HepG2 (cell line): ENCODE data around the gene TMEM131L. TPM values are rescaled to one million over a fixed set of nuclear protein-coding genes. Genes with fewer than 3 reads are reported as not detected.
A peak's percentile ranks its signal among the peaks of the same experiment; 100 is the strongest.

Source experiments
- BHLHE40 ChIP-seq: IDR thresholded peaks from 2 replicates; pipeline ENCODE4 v1.6.1; 2011; ENCODE audit warnings: low read length, improper control_type of control experiment
- HNF1B ChIP-seq: sonication (generic); formaldehyde crosslinking; IDR thresholded peaks from 2 replicates; pipeline ENCODE4 v1.5.1; 2020; ENCODE audit warnings: mild to moderate bottlenecking, moderate library complexity, missing genetic modification reagents
- JUN ChIP-seq: sonication (generic); formaldehyde crosslinking; IDR thresholded peaks from 2 replicates; pipeline ENCODE4 v1.4.0; 2020; ENCODE audit warnings: mild to moderate bottlenecking, missing genetic modification reagents
- KLF6 ChIP-seq: IDR thresholded peaks from 2 replicates; pipeline ENCODE4 v1.8.0; 2016; ENCODE audit warnings: missing biosample characterization, missing genetic modification reagents
- KLF9 ChIP-seq: IDR thresholded peaks from 2 replicates; pipeline ENCODE4 v1.6.1; 2016; ENCODE audit warnings: low read depth
- MBD4 ChIP-seq: IDR thresholded peaks from 2 replicates; pipeline ENCODE4 v1.6.1; 2012; ENCODE audit warnings: low read length, inconsistent platforms, borderline replicate concordance
- NFYB ChIP-seq: sonication (generic); formaldehyde crosslinking; IDR thresholded peaks from 2 replicates; pipeline ENCODE4 v1.4.0; 2020; ENCODE audit warnings: missing genetic modification reagents
- ONECUT2 ChIP-seq: sonication (generic); formaldehyde crosslinking; IDR thresholded peaks from 2 replicates; pipeline ENCODE4 v1.4.0; 2020; ENCODE audit warnings: missing genetic modification reagents
- PAWR ChIP-seq: sonication (generic); formaldehyde crosslinking; IDR thresholded peaks from 2 replicates; pipeline ENCODE4 v1.4.0; 2020; ENCODE audit warnings: missing genetic modification reagents, mild to moderate bottlenecking, borderline replicate concordance
- SRSF4 ChIP-seq: fragments of 200-400 bp; formaldehyde crosslinking; IDR thresholded peaks from one replicate; pipeline ENCODE4 v1.6.1; 2018; ENCODE audit warnings: mild to moderate bottlenecking, low read depth, low read length, moderate library complexity; ENCODE audit not compliant: poor library complexity, severe bottlenecking
- XRCC5 ChIP-seq: fragments of 200-400 bp; formaldehyde crosslinking; optimal IDR thresholded peaks from 2 replicates; pipeline ENCODE3; 2017; ENCODE audit warnings: mild to moderate bottlenecking, low read length
- ZBTB21 ChIP-seq: sonication (generic); formaldehyde crosslinking; IDR thresholded peaks from 2 replicates; pipeline ENCODE4 v1.4.0; 2020; ENCODE audit warnings: missing genetic modification reagents
- ZBTB42 ChIP-seq: sonication (generic); formaldehyde crosslinking; IDR thresholded peaks from 2 replicates; pipeline ENCODE4 v1.5.0; 2020; ENCODE audit warnings: mild to moderate bottlenecking, missing genetic modification reagents
- ZFP36 ChIP-seq: fragments of 150-350 bp; IDR thresholded peaks from 2 replicates; pipeline ENCODE4 v1.6.1; 2018; ENCODE audit warnings: borderline replicate concordance, low read length, low read depth; ENCODE audit not compliant: partially characterized antibody
- ZIK1 ChIP-seq: sonication (generic); formaldehyde crosslinking; IDR thresholded peaks from 2 replicates; pipeline ENCODE4 v1.5.0; 2020; ENCODE audit warnings: mild to moderate bottlenecking, low read depth, missing genetic modification reagents, borderline replicate concordance
- ZNF121 ChIP-seq: sonication (generic); formaldehyde crosslinking; IDR thresholded peaks from 2 replicates; pipeline ENCODE4 v1.5.0; 2020; ENCODE audit warnings: mild to moderate bottlenecking, missing genetic modification reagents
- ZNF205 ChIP-seq: IDR thresholded peaks from 2 replicates; pipeline ENCODE4 v1.6.1; 2018; ENCODE audit warnings: missing biosample characterization, missing genetic modification reagents
- ZNF414 ChIP-seq: sonication (generic); formaldehyde crosslinking; IDR thresholded peaks from 2 replicates; pipeline ENCODE4 v1.5.0; 2020; ENCODE audit warnings: missing genetic modification reagents
- ZNF644 ChIP-seq: IDR thresholded peaks from 2 replicates; pipeline ENCODE4 v1.6.1; 2016; ENCODE audit warnings: low read depth
- ZNF737 ChIP-seq: sonication (generic); formaldehyde crosslinking; IDR thresholded peaks from 2 replicates; pipeline ENCODE4 v1.5.0; 2020; ENCODE audit warnings: missing genetic modification reagents, mild to moderate bottlenecking, borderline replicate concordance
- polyA plus RNA-seq, 8 experiments: library from polyadenylated mRNA; depleted of rRNA in 3 of 8; stranded (reverse) in 7 of 8; unstranded in 1 of 8; fragments of >200 nt; fragmentation: Illumina TruSeq in 4 of 8; extraction: Trizol in 4 of 8; gene quantifications; 2 replicates each; pipeline versions ENCODE4 v1.2.1 to v1.2.3, GENCODE V29; 2011 to 2016; ENCODE audit warnings: low read depth in 4 of 8, missing spikeins in 1 of 8, mixed read lengths in 1 of 8; ENCODE audit not compliant: insufficient read depth in 1 of 8
- total RNA-seq, 5 experiments: library from RNA; depleted of rRNA; stranded (reverse); fragments of >200 nt; fragmentation: Illumina TruSeq; extraction: Trizol; gene quantifications; 2 replicates each; pipeline ENCODE4 v1.2.3, GENCODE V29; 2016; ENCODE audit warnings: low read depth in 1 of 5
- TF ChIP-seq, protein P1 (sequence below): sonication (generic); formaldehyde crosslinking; IDR thresholded peaks from 2 replicates; pipeline ENCODE4 v1.4.0; 2020; ENCODE audit warnings: mild to moderate bottlenecking, missing genetic modification reagents
- TF ChIP-seq, protein P2 (sequence below): IDR thresholded peaks from 2 replicates; pipeline ENCODE4 v1.6.1; 2016; ENCODE audit warnings: missing genetic modification reagents, missing compliant biosample characterization
- TF ChIP-seq, protein P3 (sequence below): conservative IDR thresholded peaks from 2 replicates; pipeline ENCODE4 v1.6.1; 2018; ENCODE audit warnings: missing genetic modification reagents

Gene TMEM131L
- total and polyA plus RNA-seq, 2 of the 13 experiments (the other 11 are each of a cell fraction or from before 2014, with no cell fraction given): 2.2 to 4.5 TPM

GRCh38 chr4:153564630-153565525, 98.7 kb downstream of the TMEM131L start (continued):
- peak; percentile 18 for TF ChIP-seq XRCC5
- peak; percentile 71 for TF ChIP-seq ZNF644 (CRISPR knock-in tag)
- TF ChIP-seq ZBTB42 (CRISPR knock-in tag): no peak
- TF ChIP-seq ONECUT2 (CRISPR knock-in tag): no peak
- peak; percentile 42; the same call in 1 of the 2 replicates for TF ChIP-seq ZNF205
- TF ChIP-seq ZFP36: no peak
- no peak for TF ChIP-seq ZNF121 (CRISPR knock-in tag)
- TF ChIP-seq ZIK1 (CRISPR knock-in tag): no peak
- TF ChIP-seq SRSF4: no peak
- 0 out of 2 replicates have a peak, but pooled peaks have one; percentile 67 for TF ChIP-seq ZNF414
- TF ChIP-seq, protein P1, sequence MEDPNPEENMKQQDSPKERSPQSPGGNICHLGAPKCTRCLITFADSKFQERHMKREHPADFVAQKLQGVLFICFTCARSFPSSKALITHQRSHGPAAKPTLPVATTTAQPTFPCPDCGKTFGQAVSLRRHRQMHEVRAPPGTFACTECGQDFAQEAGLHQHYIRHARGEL (CRISPR knock-in tag): no peak
- TF ChIP-seq NFYB (CRISPR knock-in tag): 0 out of 2 replicates have a peak, but pooled peaks have one; percentile 19
- TF ChIP-seq KLF9: 0 out of 2 replicates have a peak, but pooled peaks have one; percentile 18
- TF ChIP-seq ZBTB21 (CRISPR knock-in tag): peak; percentile 98
- TF ChIP-seq, protein P2, sequence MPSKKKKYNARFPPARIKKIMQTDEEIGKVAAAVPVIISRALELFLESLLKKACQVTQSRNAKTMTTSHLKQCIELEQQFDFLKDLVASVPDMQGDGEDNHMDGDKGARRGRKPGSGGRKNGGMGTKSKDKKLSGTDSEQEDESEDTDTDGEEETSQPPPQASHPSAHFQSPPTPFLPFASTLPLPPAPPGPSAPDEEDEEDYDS (CRISPR knock-in tag): no peak; the same call in 1 of the 2 replicates
- no peak for TF ChIP-seq ZNF737 (CRISPR knock-in tag)
- TF ChIP-seq MBD4: no peak
- TF ChIP-seq JUN (CRISPR knock-in tag): peak; percentile 95
- TF ChIP-seq, protein P3, sequence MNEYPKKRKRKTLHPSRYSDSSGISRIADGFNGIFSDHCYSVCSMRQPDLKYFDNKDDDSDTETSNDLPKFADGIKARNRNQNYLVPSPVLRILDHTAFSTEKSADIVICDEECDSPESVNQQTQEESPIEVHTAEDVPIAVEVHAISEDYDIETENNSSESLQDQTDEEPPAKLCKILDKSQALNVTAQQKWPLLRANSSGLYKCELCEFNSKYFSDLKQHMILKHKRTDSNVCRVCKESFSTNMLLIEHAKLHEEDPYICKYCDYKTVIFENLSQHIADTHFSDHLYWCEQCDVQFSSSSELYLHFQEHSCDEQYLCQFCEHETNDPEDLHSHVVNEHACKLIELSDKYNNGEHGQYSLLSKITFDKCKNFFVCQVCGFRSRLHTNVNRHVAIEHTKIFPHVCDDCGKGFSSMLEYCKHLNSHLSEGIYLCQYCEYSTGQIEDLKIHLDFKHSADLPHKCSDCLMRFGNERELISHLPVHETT (CRISPR knock-in tag): no peak
- peak; percentile 84; the same call in 1 of the 2 replicates for TF ChIP-seq KLF6 (CRISPR knock-in tag)
- TF ChIP-seq BHLHE40: no peak
- TF ChIP-seq PAWR (CRISPR knock-in tag): no peak
- peak; percentile 84 for TF ChIP-seq HNF1B
